Stimulated activated naive CD4-positive, alpha-beta T cell (primary cell): Measurements from ENCODE around the gene GRIK3.

ENCODE experiments used
- DNase-seq, 6 experiments: peaks; one replicate each; lab custom pipeline; 2025; lab: John Stamatoyannopoulos, UW

The GRIK3 gene

GRCh38 chr1:37043101-37043500, 8.8 kb upstream of the GRIK3 start:
- DNase-seq: no peak

GRCh38 chr1:37042506-37042905, 8.2 kb upstream of the GRIK3 start:
- DNase-seq: no peak

GRCh38 chr1:37041483-37041882, 7.2 kb upstream of the GRIK3 start:
- DNase-seq: no peak

- DNase-seq: no peak
Measured at GRCh38 chr1:37040773-37041172, 6.5 kb upstream of the GRIK3 start.

GRCh38 chr1:37040261-37040660, 5.9 kb upstream of the GRIK3 start:
- DNase-seq: no peak

- no peak for DNase-seq
Measured at GRCh38 chr1:37038227-37039093, 4.1 kb upstream of the GRIK3 start.

GRCh38 chr1:37037690-37038089, 3.4 kb upstream of the GRIK3 start:
- no peak for DNase-seq

- no peak for DNase-seq
Measured at GRCh38 chr1:37036667-37037053, 2.3 kb upstream of the GRIK3 start.

GRCh38 chr1:37035796-37036666, 1.7 kb upstream of the GRIK3 start:
- no peak for DNase-seq

- DNase-seq: no peak
Measured at GRCh38 chr1:37035014-37035691, 838 bp upstream of the GRIK3 start.

- DNase-seq: no peak
Measured at GRCh38 chr1:37033355-37034101, 787 bp downstream of the GRIK3 start.

GRCh38 chr1:37032660-37033354, 1.5 kb downstream of the GRIK3 start:
- no peak for DNase-seq

- DNase-seq: no peak
Measured at GRCh38 chr1:37031871-37032270, 2.4 kb downstream of the GRIK3 start.

- DNase-seq: no peak
Measured at GRCh38 chr1:37031429-37031828, 2.9 kb downstream of the GRIK3 start.

- DNase-seq: no peak
Measured at GRCh38 chr1:37028981-37029617, 5.2 kb downstream of the GRIK3 start.

- DNase-seq: no peak
Measured at GRCh38 chr1:37021502-37021901, 12.8 kb downstream of the GRIK3 start.

GRCh38 chr1:37020653-37021277, 13.6 kb downstream of the GRIK3 start:
- no peak for DNase-seq

- no peak for DNase-seq
Measured at GRCh38 chr1:37018510-37018909, 15.8 kb downstream of the GRIK3 start.

GRCh38 chr1:37017720-37018119, 16.6 kb downstream of the GRIK3 start:
- no peak for DNase-seq

- DNase-seq: no peak
Measured at GRCh38 chr1:37016121-37016520, 18.2 kb downstream of the GRIK3 start.
